ENCODE results near the gene TIGD1.

TIGD1 gene

DNA sequence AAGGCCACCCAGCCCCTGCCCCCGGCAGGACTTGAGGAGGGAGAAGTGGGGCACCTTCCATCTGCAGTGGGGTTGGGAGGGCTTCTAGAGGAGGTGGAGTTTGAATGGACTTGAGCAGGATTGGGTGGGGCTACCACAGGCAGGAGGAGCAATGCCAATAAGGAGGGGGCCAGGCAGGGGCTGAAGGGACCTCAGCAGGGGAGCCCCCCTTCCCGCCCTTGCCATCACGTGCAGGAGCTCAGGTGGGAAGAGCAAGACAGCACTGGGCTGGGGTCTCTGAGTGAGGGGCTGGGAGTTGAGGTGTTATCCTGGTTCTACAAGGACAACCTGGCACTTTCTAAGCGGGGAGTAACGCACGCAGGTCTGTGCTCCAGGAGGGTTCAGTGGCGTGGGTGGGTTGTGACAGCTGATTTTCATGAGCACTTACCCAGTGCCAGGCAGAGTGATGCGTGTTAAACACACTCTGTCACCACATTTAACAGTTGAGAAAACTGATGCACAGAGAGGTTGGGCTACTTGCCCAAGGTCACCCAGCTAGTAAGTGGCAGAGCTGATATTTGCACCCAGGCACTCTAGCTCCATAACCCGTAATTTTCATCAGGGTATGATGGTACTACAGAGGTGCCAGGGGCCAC is 19.6 kb downstream of the TIGD1 start:
- no peak overlapping the region for H3K4me3 ChIP-seq (ENCODE audit: control insufficient read depth, low read depth, low read length)
- TF ChIP-seq, protein P1, sequence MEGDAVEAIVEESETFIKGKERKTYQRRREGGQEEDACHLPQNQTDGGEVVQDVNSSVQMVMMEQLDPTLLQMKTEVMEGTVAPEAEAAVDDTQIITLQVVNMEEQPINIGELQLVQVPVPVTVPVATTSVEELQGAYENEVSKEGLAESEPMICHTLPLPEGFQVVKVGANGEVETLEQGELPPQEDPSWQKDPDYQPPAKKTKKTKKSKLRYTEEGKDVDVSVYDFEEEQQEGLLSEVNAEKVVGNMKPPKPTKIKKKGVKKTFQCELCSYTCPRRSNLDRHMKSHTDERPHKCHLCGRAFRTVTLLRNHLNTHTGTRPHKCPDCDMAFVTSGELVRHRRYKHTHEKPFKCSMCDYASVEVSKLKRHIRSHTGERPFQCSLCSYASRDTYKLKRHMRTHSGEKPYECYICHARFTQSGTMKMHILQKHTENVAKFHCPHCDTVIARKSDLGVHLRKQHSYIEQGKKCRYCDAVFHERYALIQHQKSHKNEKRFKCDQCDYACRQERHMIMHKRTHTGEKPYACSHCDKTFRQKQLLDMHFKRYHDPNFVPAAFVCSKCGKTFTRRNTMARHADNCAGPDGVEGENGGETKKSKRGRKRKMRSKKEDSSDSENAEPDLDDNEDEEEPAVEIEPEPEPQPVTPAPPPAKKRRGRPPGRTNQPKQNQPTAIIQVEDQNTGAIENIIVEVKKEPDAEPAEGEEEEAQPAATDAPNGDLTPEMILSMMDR (IDR thresholded peaks at IDR 0.05; ENCODE audit: control insufficient read depth, insufficient read depth, low read depth, low read length, missing control alignments), result no peak
- no peak for DNase-seq (ENCODE audit: low read depth)

DNA sequence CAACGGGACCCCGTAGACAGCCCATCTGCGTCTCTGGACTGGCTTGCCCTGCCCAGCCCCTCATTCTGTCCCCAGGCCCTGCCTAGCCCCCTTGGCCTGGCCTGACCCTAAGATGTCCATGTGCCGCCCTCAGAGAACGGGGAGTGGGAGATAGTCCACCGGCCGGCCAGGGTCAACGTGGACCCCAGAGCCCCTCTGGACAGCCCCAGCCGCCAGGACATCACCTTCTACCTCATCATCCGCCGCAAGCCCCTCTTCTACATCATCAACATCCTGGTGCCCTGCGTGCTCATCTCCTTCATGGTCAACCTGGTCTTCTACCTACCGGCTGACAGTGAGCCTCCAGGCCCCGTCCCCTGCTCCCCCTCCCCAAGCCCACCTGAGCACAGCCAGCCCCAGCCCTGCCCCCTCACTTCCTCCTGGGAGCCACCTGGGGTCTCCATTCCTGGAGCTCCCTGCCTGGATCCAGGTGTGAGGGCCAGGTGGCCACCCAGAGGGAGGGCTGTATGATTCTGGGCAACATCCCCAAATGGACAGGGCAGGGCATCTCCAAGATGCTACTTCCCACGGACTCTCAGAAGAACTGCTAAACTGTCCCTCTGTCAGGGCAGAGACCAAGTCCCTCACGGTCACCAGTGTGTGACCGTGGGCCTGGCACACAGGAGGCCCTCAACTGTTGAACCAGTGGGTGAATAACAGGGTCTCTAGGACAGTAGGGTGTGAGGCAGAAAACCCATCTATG is 20.4 kb downstream of the TIGD1 start:
- no peak for DNase-seq (ENCODE audit: low read depth)
- no peak overlapping the region for H3K4me3 ChIP-seq (ENCODE audit: control insufficient read depth, low read depth, low read length)
- TF ChIP-seq, protein P1 (IDR thresholded peaks at IDR 0.05; ENCODE audit: control insufficient read depth, insufficient read depth, low read depth, low read length, missing control alignments), result no peak

DNA sequence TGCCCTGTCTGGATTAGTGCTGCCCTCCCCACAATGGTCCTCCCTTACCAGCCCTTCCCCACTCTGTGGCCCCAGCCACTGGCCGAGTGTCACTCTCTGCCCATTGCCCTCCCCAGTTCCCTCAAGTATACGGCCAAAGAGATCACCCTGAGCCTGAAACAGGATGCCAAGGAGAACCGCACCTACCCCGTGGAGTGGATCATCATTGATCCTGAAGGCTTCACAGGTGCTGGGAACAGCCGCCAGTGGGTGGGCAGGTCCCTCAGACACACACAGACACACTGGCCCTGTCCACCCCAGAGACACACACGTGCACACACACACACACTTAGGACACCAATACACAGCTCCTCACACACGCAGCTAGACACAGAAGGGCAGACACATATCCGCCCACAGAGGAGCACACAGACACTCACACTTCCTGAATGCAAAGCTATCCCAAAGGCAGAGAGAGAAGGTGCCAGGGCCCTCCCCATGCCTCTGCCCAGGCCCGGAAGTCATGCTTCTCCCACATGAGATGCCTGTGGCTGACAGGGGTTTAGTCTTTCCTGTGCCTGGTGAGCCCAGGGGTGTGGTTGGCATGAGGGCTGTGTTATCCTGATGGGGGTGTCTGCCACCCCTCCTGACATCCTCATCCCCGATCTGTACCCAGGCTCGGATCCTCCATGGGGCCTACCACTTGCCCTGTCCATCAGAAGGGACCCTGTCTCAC is 21.5 kb downstream of the TIGD1 start:
- DNase-seq (ENCODE audit: low read depth), result no peak
- TF ChIP-seq, protein P1 (IDR thresholded peaks at IDR 0.05; ENCODE audit: control insufficient read depth, insufficient read depth, low read depth, low read length, missing control alignments), result no peak
- H3K4me3 ChIP-seq (ENCODE audit: control insufficient read depth, low read depth, low read length), result no peak overlapping the region

DNA sequence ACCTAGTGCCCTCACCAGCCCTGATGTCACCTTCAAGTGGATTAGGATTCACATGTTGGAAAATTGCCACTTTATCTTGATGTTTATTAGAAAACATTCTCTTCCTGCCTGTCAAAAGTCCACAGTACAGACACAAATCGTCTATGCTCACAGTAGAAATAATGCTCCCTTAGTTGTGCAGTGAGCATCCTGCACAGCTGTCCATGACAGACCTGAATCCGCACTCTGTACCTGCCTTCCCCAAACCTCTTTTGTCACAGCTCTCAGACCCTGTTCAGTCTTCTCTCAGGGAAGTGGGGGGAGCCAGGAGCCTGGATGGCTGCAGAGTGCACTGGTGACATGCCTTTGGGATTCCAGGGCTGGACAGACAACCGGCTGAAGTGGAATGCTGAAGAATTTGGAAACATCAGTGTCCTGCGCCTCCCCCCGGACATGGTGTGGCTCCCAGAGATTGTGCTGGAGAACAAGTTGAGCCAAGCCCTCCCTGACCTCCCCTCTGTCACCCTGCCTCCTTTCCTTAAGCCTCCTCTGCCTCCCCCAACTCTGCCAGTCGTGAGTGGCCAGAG is 22.4 kb downstream of the TIGD1 start:
- H3K4me3 ChIP-seq (ENCODE audit: control insufficient read depth, low read depth, low read length), result no peak overlapping the region
- TF ChIP-seq, protein P1 (IDR thresholded peaks at IDR 0.05; ENCODE audit: control insufficient read depth, insufficient read depth, low read depth, low read length, missing control alignments), result no peak
- no peak for DNase-seq (ENCODE audit: low read depth)

DNA sequence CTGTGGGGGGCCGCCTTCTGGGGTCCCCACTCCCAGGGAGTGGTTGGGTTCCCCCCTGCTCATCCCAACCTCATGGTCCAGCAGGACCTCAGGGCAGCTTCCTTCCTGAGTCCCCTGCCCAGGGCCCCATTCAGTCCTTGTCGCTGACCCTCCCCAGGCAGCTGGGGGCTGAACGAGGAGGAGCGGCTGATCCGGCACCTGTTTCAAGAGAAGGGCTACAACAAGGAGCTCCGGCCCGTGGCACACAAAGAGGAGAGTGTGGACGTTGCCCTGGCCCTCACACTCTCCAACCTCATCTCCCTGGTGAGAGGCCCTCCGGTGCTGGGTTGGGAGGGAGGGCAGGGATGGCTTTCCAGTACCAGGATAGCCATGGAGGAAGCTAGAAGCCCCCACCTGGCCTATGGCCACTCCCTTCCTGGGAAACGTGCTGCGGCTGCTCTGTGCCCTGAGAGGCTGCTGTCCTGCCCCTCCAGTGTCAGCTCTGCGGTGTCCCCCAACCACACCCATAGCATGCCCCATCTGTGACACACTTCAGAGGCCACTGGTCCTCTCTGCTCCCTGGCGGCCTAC is 23.9 kb downstream of the TIGD1 start:
- DNase-seq (ENCODE audit: low read depth), result no peak
- TF ChIP-seq, protein P1 (IDR thresholded peaks at IDR 0.05; ENCODE audit: control insufficient read depth, insufficient read depth, low read depth, low read length, missing control alignments), result no peak
- H3K4me3 ChIP-seq (ENCODE audit: control insufficient read depth, low read depth, low read length), result no peak overlapping the region

DNA sequence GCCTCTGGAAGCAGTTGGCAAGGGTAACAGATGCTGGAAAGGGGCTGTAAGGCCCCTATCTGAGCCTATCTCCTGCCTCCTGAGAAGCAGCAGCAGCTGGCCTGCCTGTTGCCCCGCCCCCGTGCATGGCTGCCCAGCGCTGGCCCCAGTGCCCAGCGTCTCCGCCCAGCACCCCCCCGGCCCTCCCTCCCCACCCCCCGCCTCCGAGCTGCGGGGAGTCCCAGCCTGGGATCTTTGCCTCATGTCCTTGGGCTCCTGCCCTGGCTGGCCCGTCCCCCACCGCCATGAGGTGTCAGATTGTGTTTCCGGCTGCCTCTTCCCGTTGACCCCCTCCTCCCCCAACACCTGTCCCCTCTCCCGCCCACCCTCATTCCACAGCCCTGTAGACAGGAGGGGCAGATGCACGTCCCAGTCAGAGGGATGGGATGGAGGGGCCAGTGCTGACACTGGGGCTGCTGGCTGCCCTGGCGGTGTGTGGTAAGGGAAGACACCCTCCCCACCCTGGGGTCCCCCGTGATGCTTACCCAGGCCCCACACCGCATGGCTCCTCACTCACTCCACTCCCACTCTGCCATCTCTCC is 24.5 kb downstream of the TIGD1 start, which contains the start of gene CHRND:
TSS of gene CHRND (plus strand) at position 370 of the 581 bp plus-strand sequence. CDS start at position 426, 56 bp downstream.
- TF ChIP-seq, protein P1 (IDR thresholded peaks at IDR 0.05; ENCODE audit: control insufficient read depth, insufficient read depth, low read depth, low read length, missing control alignments), result no peak
- no peak for DNase-seq (ENCODE audit: low read depth)
- H3K4me3 ChIP-seq (ENCODE audit: control insufficient read depth, low read depth, low read length), result no peak within 1 kb of the TSS

Measured in AG09309 (cell line).